Activated CD4-positive, alpha-beta T cell treated with anti-CD3 and anti-CD28 coated beads, Interleukin-2, amount 50 U/mL, for 1 hour (primary cell): ENCODE results near the gene KRTAP9-1.
"Not testable (repeated sequence)": the region's sequence is repeated elsewhere in the genome, so short reads cannot be mapped to it uniquely, and the experiment has no call there.

Experiments
- DNase-seq: peaks from one replicate; pipeline ENCODE4 v3.0.0-alpha.2; 2020

Gene KRTAP9-1

DNA sequence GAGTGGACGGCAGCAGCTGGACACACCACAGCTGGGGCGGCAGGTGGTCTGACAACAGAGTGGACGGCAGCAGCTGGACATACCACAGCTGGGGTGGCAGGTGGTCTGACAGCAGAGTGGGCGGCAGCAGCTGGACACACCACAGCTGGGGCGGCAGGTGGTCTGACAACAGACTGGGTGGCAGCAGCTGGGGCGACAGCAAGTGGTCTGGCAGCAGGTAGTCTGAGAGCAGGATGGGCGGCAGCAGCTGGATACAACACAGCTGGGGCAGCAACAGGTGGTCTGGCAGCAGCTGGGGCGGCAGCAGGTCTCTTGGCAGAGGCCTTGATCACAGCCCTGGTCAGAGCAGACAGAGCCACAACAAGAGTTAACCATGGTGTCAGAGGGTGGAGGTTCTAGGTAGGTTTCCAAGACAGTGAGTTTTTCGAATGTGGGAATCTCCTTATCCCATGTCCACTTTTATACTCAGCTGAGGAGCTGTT, 5.2 kb upstream of the KRTAP9-1 start, which contains the start of gene KRTAP4-1:
Gene KRTAP4-1 (minus strand): TSS at position 432 of the 482 bp plus-strand sequence. CDS start 57 bp downstream, at position 375.
- no peak for DNase-seq

DNA sequence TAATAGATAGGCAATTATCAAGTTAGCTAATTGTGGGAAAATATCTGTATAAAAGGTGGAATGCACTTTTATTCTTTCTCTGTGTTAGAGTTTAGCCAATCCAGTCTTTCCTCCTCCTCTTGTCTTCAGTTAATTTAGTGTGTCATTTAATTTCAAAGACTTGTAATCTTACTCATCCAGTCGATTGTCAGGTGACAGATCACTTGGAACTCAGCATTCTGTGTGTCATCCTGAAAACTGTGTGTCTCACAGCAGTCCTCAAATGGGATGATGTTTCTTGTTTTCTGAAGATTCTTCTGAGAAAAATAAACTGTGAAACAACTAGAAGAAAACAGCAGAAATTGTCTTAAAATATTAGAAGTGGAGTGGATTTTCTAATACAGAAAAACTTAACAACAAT, 4.7 kb upstream of the KRTAP9-1 start:
- no peak for DNase-seq

DNA sequence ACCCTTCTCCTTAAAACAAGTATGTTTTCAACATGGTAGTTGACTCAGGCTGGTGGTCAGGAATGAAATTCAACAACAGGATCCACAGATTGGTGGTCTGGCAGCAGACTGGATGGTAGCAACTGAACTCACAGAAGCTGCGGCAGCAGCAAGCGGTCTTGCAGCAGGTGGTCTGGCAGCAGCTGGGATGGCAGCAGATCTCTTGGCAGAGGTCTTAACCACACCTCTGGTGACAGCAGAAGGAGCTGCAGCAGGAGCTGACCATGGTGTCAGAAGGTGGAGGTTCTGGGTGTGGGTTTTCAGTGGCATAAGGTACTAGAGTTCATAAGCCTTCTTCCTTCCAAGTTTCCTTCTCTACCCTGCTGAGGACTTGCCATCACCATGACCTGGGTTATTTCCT, 2.8 kb upstream of the KRTAP9-1 start:
- no peak for DNase-seq

DNA sequence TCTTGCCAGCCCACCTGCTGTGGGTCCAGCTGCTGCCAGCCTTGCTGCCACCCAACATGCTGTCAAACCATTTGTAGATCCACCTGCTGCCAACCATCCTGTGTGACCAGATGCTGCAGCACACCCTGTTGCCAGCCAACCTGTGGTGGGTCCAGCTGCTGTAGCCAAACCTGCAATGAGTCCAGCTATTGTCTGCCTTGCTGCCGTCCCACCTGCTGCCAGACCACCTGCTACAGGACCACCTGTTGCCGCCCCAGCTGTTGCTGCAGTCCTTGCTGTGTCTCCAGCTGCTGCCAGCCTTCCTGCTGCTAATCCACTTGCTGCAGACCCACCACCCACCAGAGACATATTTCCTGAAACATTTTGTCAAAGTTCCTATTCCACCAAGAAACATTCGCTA, 641 bp downstream of the KRTAP9-1 start:
- no peak for DNase-seq

DNA sequence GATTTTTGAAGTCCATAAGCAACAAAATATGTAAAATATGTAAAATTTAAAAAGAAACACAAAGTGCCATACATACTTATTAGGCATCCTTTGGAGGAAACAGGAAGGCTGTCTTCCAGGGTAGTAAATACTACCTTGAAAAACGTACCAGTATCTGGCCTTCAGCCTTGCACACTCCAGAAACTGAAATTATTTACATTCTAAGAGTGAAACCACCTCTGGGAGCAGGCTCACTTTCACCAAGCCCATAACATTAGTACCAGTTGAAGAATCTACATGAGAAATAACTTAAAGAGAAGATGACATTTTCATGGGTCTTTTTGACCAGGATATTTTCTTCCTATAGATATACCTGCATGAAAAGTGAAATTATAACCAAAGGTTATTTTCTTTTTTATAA, 6.4 kb downstream of the KRTAP9-1 start:
- DNase-seq = no peak

DNA sequence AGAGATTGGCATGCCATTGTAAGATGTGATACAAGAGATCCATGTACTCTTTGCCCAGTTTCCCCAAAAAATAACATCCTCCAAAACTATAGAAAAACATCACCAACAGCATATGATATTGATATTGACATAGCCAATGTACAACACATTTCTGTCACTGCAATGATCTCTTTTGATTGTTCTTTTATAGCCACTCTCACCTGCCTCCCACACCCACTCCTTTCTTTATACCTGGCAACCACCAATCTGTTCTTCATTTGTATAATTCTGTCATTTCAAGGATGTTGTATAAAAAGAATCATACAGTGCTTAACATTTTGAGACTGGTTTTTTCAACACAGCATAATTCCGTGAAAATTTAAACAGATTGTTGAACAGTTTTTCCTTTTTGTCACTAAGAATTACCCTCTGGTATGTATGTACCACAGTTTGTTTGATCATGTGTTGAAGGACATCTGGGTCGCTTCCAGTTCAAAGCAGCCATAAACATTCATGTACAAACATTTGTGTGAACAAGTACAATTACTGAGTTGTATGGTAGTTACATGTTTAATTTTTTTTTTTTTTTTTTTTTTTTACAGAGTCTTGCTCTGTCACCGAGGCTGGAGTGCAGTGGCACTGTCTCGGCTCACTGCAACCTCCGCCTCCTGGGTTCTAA, 9.9 kb downstream of the KRTAP9-1 start:
- DNase-seq = no peak

DNA sequence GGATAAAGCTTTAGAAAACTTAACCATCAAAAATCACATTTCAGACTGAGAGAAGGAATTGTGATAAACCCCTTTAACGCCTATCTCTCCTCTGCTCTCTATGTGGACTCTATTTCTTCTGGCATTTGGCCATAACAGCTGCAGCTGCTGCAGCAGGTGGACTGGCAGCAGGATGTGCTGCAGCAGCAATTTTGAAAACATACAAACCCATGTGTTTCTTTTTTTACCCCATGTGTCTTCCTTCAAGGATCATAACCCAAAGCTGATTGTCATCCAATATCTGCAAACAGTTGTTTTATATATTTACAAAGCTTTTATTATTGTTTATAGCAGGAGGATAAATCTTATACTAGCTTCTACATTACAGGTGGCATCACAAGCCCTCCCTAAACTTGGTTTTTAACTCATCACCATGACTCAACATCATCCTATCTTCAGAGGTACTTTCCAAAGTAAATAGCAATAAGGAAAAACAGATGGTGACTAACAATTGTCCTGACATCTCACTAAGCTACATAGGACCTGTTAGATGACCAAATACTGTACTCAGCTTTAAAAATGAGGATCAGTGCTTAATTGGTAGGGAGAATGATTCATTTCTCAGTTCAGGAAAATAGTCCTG, 22.3 kb downstream of the KRTAP9-1 start:
- no peak for DNase-seq

DNA sequence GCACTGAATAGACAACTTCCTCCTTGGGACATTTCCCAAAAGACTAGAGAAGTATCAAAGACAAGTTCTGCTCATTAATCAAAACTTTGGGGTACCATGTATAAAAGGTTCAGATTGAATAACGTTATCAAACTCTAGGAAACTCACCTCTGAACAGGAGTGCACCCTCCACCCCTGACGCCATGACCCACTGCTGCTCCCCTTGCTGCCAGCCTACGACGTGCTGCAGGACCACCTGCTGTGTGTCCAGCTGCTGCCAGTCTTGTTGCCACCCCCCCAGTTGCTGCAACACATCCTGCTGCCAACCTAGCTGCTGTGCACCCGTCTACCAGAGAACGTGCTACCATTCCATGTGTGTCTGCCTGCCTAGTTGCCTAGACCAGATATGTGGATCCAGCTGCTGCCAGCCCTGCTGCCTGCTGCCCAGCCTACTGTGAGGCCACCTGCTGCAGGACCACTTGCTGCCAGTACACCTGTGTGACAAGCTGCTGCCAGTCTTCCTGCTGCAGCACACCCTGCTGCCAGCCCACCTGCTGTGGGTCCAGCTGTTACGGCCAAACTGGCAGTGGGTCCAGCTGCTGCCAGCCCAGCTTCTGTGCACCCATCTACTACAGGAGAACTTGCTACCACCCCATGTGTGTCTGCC, 23.0 kb downstream of the KRTAP9-1 start:
- DNase-seq = no peak

DNA sequence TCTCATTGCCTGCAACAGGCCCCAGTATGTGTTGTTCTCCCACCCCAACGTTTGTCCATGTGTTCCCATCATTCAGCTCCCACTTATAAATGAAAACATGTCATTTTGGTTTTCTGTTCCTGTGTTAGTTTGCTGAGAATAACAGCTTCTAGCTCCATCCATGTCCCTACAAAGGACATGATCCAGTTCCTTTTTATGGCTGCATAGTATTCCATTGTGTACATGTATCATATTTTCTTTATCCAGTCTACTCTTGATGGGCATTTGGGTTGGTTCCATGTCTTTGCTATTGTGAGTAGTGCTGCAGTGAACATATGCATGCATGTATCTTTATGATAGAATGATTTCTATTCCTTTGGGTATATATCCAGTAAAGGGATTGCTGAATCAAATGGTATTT, 26.0 kb downstream of the KRTAP9-1 start:
- no peak for DNase-seq

DNA sequence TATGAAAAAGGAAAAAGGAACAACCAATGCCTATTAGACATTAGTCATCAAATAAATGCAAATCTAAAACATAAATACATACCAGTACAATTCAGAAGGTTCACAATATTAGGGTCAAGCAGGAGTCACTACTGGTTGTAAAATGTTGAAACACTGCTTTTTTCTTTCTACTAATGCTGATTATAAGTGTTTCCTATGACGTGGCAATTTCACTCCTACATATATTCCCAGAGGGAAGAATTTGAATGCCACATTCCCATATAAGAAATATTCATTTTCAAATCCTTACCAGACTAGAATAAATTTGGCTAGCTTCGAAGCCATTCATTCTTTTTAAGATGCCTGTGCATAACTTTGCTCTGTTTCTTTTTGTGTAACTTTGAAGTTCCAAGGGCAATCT, 34.1 kb downstream of the KRTAP9-1 start:
- no peak for DNase-seq

DNA sequence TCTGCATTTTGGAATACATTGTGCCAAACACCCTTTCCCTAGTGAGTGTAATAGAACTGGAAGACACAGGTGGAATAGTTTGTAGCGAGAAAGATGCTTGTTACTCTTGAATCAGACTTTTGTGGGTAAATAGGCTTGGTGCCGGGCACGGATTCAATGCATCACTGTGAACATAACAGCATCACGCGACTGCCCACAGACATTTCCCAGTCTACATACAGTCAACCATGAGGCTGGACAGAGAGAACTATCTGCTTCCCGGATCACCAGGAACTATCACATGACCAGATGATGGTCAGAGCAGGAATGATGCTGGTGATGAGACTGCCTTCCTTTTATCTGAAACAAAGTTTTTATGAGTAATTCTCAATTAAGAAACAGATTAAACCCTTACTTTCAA, 36.4 kb downstream of the KRTAP9-1 start:
- no peak for DNase-seq

DNA sequence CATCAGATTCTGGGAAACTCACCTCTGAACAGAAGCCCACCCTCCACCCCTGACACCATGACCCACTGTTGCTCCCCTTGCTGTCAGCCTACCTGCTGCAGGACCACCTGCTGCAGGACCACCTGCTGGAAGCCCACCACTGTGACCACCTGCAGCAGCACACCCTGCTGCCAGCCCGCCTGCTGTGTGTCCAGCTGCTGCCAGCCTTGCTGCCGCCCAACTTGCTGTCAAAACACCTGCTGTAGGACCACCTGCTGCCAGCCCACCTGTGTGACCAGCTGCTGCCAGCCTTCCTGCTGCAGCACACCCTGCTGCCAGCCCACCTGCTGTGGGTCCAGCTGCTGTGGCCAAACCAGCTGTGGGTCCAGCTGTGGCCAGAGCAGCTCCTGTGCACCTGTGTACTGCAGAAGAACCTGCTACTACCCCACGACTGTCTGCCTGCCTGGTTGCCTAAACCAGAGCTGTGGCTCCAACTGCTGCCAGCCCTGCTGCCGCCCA, 37.0 kb downstream of the KRTAP9-1 start, which contains the start of gene KRTAP9-2:
Gene KRTAP9-2 (plus strand): TSS at position 51 of the 498 bp plus-strand sequence. CDS start 7 bp downstream, at position 58.
- not testable (repeated sequence) for DNase-seq

DNA sequence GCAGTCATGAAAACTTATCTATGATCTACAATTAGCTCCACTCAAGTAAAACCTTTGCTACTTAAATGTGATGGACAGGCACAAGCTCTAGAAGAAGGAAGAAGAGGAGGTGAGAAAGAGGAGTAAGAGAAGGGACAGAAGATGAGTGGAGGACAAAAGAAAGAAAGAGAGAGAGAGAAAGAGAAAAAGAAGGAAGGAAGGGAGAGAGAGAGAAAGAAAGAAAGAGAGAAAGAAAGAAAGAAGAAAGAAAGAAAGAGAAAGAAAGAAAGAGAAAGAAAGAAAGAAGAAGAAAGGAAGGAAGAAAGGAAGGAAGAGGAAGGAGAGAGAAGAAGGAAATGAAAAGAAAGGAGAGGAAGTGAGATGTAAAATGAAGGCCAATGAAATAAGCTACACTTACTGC, 40.4 kb downstream of the KRTAP9-1 start:
- DNase-seq = no peak

DNA sequence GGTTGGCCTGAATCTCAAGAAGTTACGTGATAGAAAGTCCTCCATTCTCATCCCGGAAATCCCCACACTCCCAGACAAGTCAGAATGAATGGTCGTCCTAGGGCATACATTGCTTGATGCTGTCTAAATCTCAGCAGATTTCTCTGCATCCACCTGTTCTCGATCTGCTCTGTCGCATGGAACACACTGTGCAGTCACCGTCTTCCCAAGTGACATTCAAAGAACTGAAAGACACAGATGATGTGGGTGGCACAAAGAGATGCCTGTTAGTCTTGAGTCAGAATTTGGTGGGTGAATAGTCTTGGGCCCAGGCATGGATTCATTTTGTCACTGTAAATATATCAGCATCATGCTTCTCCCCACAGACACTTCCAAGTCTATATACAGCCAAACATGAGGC, 42.0 kb downstream of the KRTAP9-1 start:
- DNase-seq = no peak

DNA sequence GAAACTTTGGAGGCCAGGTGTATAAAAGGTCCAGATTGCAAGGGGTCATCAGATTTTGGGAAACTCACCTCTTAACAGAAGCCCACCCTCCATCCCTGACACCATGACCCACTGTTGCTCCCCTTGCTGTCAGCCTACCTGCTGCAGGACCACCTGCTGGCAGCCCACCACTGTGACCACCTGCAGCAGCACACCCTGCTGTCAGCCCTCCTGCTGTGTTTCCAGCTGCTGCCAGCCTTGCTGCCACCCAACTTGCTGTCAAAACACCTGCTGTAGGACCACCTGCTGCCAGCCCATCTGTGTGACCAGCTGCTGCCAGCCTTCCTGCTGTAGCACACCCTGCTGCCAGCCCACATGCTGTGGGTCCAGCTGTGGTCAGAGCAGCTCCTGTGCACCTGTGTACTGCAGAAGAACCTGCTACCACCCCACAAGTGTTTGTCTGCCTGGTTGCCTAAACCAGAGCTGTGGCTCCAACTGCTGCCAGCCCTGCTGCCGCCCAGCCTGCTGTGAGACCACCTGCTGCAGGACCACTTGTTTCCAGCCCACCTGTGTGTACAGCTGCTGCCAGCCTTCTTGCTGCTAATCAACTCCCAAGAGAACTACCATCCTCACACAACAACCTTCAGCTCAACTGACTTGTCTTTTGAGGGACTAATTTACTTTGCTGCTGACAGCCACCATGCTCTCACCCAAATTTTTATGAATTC, 42.9 kb downstream of the KRTAP9-1 start, which contains the start of gene KRTAP9-3:
Gene KRTAP9-3 (plus strand): TSS at position 51 of the 707 bp plus-strand sequence. CDS start 53 bp downstream, at position 104.
- not testable (repeated sequence) for DNase-seq

DNA sequence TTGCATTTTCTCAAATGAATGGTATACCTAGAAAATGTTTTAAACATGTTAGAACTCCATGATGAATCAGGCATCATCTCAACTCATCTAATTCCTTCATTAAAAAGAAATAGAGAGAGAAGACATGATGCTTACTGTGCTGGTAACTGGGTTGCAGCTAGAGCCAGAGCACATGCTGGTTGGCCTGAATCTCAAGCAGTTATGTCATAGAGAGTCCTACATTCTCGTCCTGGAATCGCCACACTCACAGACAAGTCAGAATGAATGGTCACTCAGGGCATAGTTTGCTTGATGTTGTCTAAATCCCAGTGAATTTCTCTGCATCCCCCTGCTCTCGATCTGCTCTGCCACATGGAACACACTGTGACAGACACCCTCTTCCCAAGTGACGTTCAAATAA, 47.4 kb downstream of the KRTAP9-1 start:
- not testable (repeated sequence) for DNase-seq

DNA sequence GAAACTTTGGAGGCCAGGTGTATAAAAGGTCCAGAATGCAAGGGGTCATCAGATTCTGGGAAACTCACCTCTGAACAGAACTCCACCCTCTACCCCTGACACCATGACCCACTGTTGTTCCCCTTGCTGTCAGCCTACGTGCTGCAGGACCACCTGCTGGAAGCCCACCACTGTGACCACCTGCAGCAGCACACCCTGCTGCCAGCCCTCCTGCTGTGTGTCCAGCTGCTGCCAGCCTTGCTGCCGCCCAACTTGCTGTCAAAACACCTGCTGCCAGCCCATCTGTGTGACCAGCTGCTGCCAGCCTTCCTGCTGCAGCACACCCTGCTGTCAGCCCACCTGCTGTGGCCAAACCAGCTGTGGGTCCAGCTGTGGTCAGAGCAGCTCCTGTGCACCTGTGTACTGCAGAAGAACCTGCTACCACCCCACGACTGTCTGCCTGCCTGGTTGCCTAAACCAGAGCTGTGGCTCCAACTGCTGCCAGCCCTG, 48.3 kb downstream of the KRTAP9-1 start, which contains the start of gene KRTAP9-8:
Gene KRTAP9-8 (plus strand): TSS at position 51 of the 489 bp plus-strand sequence. CDS start 53 bp downstream, at position 104.
- not testable (repeated sequence) for DNase-seq
